GM10248 (cell line): ENCODE results near the gene CCNL2.

ENCODE experiments used
- CTCF ChIA-PET: fragments of 300-600 bp; sonication (Branson Sonifier 250); formaldehyde crosslinking; extraction: SDS; loops from one replicate; lab custom pipeline; 2021; ENCODE audit warnings: antibody characterized with exemption; lab: Yijun Ruan, JAX
- POLR2A ChIA-PET: fragments of 350-650 bp; sonication (Branson Sonifier 250); formaldehyde crosslinking; extraction: SDS; loops from one replicate; lab custom pipeline; 2020; ENCODE audit warnings: antibody characterized with exemption; lab: Yijun Ruan, JAX
- DNase-seq: peaks from one replicate; pipeline ENCODE4 v3.0.0; 2012; ENCODE audit errors: extremely low spot score
- TF ChIP-seq, protein P1 (sequence below): IDR thresholded peaks from 2 replicates; pipeline ENCODE4 v1.5.1; 2012; ENCODE audit warnings: mild to moderate bottlenecking, low read depth; ENCODE audit errors: extremely low read depth, missing control alignments, control extremely low read depth

CCNL2 gene

DNA sequence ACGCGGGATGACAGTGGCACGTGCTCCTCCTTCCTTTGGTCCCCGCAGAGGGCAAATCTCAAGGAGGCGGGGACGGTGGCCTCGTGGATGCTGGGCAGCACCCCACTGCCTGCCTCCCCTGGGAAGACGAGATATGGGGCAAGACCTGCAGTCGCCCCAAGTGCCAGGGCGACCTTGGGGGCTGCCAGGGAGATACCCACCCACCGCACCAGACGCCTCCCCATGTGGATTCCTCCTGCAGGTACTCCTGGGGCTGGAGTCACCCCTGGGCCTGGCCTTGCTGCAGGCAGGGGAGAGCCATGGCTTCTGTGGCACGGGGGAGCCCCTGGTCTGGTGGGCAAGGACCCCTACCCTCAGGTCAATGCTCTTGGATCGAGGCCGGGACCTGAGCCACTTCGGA is 18.3 kb downstream of the CCNL2 start:
- TF ChIP-seq, protein P1, sequence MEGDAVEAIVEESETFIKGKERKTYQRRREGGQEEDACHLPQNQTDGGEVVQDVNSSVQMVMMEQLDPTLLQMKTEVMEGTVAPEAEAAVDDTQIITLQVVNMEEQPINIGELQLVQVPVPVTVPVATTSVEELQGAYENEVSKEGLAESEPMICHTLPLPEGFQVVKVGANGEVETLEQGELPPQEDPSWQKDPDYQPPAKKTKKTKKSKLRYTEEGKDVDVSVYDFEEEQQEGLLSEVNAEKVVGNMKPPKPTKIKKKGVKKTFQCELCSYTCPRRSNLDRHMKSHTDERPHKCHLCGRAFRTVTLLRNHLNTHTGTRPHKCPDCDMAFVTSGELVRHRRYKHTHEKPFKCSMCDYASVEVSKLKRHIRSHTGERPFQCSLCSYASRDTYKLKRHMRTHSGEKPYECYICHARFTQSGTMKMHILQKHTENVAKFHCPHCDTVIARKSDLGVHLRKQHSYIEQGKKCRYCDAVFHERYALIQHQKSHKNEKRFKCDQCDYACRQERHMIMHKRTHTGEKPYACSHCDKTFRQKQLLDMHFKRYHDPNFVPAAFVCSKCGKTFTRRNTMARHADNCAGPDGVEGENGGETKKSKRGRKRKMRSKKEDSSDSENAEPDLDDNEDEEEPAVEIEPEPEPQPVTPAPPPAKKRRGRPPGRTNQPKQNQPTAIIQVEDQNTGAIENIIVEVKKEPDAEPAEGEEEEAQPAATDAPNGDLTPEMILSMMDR: no peak
- POLR2A ChIA-PET: no interaction called here
- DNase-seq: no peak
- CTCF ChIA-PET: no interaction called here

DNA sequence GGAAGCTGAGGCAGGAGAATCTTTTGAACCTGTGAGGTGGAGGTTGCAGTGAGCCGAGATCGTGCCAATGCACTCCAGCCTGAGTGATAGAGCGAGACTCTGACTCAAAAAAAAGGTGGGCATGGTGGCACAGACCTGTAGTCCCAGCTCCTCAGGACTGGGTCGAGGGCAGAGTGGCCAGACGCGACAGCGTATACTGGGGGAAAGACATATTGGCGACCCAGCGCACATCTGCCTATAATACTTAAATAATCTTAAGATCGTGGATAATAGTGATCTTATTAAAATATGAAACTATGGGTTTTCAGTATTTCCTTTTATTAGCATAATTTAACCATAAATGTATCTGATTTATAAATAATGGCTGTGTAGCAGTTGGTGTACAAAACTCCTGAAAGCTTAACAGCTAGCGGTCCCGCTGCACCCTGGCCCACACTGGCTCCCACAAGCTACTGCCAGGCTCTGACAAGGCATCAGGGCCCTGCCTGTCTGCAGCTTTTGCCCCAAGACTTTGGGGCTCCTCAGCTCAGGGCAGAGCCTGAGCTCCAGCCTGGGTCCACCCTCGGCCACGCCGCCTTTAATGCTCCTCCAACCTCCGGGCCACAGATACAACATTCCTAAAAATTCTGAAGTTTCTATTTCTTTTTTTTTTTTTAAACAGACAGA is 21.5 kb downstream of the CCNL2 start:
- ChIA-PET CTCF (interaction anchor here (1.1 to 1.7 kb wide), 4 partner anchors 10 to 127 kb away, joined by 4 to 7 read pairs (median 4); partner anchors contain the start of gene CCNL2), POLR2A (interaction anchor here (0.5 to 0.7 kb wide), 2 partner anchors 19 to 41 kb away, joined by 6 to 7 read pairs; no protein-coding TSS in a partner anchor)
- TF ChIP-seq, protein P1: no peak
- no peak for DNase-seq

DNA sequence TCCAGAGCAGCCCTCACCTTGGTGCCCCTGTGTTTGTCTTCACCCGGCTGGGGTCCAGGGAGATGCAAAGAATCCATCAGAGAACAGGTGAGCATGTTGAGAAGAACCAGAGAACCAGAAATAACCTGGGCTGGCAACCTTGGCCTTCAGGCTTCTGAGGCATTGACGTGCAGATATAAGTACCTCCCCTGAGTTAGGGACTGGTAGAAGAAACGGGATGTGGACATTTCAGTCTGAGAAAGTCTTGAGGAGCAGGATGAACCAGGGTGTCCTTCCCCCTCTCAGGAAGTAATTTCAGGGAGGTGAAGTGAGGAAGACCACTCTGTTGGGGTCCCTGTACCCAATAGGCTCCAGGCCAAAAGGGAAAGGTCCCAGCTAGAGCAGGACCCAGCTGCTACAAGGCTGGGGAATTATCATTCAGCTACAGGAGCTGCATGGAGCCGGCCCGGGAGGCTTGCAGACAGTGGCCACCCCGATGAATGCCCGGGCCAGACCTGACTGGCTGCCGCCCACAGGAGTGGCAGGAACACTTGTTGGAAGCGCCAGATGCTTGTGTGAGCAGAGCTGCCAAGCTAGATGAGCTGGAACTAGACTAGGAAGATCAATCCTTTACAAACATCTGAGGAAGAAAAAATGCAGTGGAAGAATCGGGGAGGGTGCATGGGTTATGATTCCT is 22.4 kb downstream of the CCNL2 start:
- CTCF ChIA-PET: interaction anchor here (3.7 kb wide), 1 partner anchor 23 kb away, joined by 20 read pairs; the partner anchor contains the start of gene CCNL2
- DNase-seq: no peak
- TF ChIP-seq, protein P1: no peak
- POLR2A ChIA-PET: interaction anchor here (0.5 to 1.2 kb wide), 4 partner anchors 9 to 24 kb away, joined by 3 to 7 read pairs (median 6); no protein-coding TSS in a partner anchor

DNA sequence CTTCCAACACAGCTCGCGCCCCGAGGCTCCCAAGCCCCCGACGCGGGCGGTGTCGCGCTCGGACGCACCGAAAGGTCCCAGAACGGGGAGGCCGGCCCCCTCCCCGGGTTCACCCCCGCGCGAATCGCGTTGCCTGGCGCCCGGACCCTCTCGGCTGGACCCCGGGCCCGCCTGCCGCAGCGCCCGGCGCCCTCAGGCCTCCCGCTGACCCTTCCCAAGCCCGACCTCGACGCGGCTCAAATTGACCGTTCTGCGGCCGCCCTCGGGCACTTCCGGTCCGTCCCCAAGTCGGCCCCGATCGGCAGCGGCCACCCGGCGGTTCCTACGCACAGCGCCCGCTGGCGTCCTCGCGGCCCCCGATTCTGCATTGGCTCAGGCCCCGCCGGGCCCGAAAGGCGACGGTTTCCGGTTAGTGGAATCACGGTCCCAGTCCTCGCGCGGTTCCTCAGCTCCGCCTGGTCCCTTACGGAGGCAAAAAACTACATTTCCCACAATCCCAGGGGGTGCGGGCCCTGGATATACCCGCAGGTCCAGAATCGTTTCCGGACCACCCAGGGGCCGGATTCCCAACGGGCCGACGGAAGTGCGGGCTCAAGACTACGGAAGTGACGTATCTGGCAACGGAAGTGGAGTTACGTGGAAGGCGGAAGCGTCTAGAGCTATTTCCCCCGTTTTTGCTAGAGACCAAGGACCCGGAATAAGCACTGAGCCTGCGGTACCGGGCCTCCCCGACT is 24.0 kb downstream of the CCNL2 start, which contains the start of gene AURKAIP1:
AURKAIP1 (minus strand) TSS at position 279 of the 734 bp plus-strand sequence. CDS start 451 bp downstream, outside the sequence.
- TF ChIP-seq, protein P1: peak; percentile 41
- ChIA-PET CTCF (interaction anchor here (0.8 to 3.7 kb wide), 5 partner anchors 11 to 65 kb away, joined by 3 to 20 read pairs (median 4); partner anchors contain the start of genes CCNL2 and MRPL20), POLR2A (interaction anchor here (0.6 to 1.2 kb wide), 4 partner anchors 24 to 144 kb away, joined by 3 to 5 read pairs (median 4); partner anchors contain the start of genes CCNL2 and SDF4)
- peak; percentile 99 for DNase-seq

DNA sequence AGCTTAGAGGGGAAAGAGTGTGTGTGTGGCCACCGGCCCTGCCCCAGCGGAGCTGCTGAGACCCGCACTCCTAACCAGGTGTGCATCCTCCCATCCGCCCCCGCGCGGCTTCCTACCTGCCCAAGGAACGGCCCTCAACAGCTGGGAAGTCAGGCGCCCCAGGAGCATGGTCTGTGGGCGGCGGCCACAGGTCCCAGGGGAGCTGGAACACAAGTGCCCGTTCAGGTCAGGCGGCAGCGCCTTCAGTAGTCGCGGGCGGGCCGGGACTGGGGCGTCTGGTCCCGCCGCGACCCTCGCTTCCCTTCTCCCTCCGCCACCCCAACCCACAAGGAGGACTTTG is 24.6 kb downstream of the CCNL2 start:
- CTCF ChIA-PET: interaction anchor here (1.0 to 3.7 kb wide), 3 partner anchors 17 to 65 kb away, joined by 3 to 20 read pairs (median 6); partner anchors contain the start of gene CCNL2

More for the DNA sequence above, 24.6 kb downstream of the CCNL2 start:
- POLR2A ChIA-PET: interaction anchor here (1.2 kb wide), 1 partner anchor 25 kb away, joined by 5 read pairs; the partner anchor contains the start of gene CCNL2
- no peak for DNase-seq
- TF ChIP-seq, protein P1: no peak
